ENCODE results near the gene RBM25.

RBM25 gene

DNA sequence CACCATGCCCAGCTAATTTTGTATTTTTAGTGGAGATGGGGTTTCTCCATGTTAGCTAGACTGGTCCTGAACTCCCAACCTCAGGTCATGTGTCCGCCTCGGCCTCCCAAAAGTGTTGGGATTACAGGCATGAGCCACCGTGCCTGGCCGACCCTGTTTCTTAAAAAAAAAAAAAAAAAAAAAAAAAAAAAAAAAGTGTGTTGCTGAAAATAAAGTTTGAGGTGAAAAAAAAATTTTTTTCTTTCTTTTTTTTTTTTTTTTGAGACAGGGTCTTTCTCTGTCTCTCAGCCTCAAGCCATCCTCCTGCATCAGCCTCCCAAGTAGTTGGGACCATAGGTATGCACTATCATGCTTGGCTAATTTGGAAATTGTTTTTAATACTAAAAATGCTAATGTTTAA lies 11.3 kb downstream of the RBM25 start:
- DNase-seq (ENCODE audit: low spot score) (no peak), ATAC-seq (ENCODE audit: low read depth) (no peak)
- Histone ChIP-seq H3K4me1 (ENCODE audit: insufficient read depth, poor library complexity, severe bottlenecking) (no peaks in the 10 kb centered on the region), H3K36me3 (ENCODE audit: low read depth) (peaks cover 87% of the 10 kb centered on the region), H3K9me3 (ENCODE audit: severe bottlenecking) (no peaks in the 10 kb centered on the region), H3K27ac (ENCODE audit: poor library complexity, severe bottlenecking) (no peak overlapping the region), H3K27me3 (ENCODE audit: insufficient read depth, poor library complexity, severe bottlenecking) (no peaks in the 10 kb centered on the region), H3K4me3 (ENCODE audit: severe bottlenecking) (no peak overlapping the region)
- TF ChIP-seq, protein P1, sequence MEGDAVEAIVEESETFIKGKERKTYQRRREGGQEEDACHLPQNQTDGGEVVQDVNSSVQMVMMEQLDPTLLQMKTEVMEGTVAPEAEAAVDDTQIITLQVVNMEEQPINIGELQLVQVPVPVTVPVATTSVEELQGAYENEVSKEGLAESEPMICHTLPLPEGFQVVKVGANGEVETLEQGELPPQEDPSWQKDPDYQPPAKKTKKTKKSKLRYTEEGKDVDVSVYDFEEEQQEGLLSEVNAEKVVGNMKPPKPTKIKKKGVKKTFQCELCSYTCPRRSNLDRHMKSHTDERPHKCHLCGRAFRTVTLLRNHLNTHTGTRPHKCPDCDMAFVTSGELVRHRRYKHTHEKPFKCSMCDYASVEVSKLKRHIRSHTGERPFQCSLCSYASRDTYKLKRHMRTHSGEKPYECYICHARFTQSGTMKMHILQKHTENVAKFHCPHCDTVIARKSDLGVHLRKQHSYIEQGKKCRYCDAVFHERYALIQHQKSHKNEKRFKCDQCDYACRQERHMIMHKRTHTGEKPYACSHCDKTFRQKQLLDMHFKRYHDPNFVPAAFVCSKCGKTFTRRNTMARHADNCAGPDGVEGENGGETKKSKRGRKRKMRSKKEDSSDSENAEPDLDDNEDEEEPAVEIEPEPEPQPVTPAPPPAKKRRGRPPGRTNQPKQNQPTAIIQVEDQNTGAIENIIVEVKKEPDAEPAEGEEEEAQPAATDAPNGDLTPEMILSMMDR (IDR thresholded peaks at IDR 0.05; ENCODE audit: poor library complexity, severe bottlenecking): no peak

GRCh38 chr14:73091044-73091443 lies 32.7 kb downstream of the RBM25 start:
- Histone ChIP-seq H3K27ac (ENCODE audit: poor library complexity, severe bottlenecking) (no peak overlapping the region), H3K4me1 (ENCODE audit: insufficient read depth, poor library complexity, severe bottlenecking) (no peaks in the 10 kb centered on the region), H3K4me3 (ENCODE audit: severe bottlenecking) (no peak overlapping the region), H3K9me3 (ENCODE audit: severe bottlenecking) (no peaks in the 10 kb centered on the region), H3K27me3 (ENCODE audit: insufficient read depth, poor library complexity, severe bottlenecking) (no peaks in the 10 kb centered on the region), H3K36me3 (ENCODE audit: low read depth) (peaks cover 94% of the 10 kb centered on the region)
- TF ChIP-seq, protein P1 (IDR thresholded peaks at IDR 0.05; ENCODE audit: poor library complexity, severe bottlenecking): no peak
- no peak for ATAC-seq (ENCODE audit: low read depth)
- no peak for DNase-seq (ENCODE audit: low spot score)

- no peak overlapping the region for H3K27ac ChIP-seq (ENCODE audit: poor library complexity, severe bottlenecking)
- H3K36me3 ChIP-seq (ENCODE audit: low read depth): peaks cover 92% of the 10 kb centered on the region
- H3K4me3 ChIP-seq (ENCODE audit: severe bottlenecking): no peak overlapping the region
- no peaks in the 10 kb centered on the region for H3K27me3 ChIP-seq (ENCODE audit: insufficient read depth, poor library complexity, severe bottlenecking)
- TF ChIP-seq, protein P1 (IDR thresholded peaks at IDR 0.05; ENCODE audit: poor library complexity, severe bottlenecking): no peak
- H3K4me1 ChIP-seq (ENCODE audit: insufficient read depth, poor library complexity, severe bottlenecking): no peaks in the 10 kb centered on the region
- ATAC-seq (ENCODE audit: low read depth): no peak
- DNase-seq (ENCODE audit: low spot score): no peak
- H3K9me3 ChIP-seq (ENCODE audit: severe bottlenecking): no peaks in the 10 kb centered on the region
These were observed 39.1 kb downstream of the RBM25 start for GRCh38 chr14:73097421-73097820.

DNA sequence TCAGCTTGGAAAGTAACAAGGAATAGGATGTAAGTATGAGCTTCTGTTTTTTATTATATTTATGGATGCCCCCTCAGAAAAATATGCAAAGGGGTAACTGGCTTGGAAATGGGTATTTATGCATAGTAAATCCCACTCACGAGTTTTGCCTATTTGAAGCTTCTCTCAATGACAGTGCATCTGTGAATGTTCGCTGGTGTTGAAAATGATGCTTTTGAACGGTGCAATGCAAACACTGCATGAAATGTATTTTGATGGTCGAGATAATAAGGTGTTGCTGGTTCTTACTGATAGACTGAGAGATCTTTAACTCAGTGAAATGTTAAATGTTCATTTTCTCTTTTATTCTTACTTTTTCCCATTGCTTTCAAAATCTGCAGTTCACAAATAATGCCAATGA lies 42.0 kb downstream of the RBM25 start:
- Histone ChIP-seq H3K27me3 (ENCODE audit: insufficient read depth, poor library complexity, severe bottlenecking) (no peaks in the 10 kb centered on the region), H3K36me3 (ENCODE audit: low read depth) (peaks cover 96% of the 10 kb centered on the region), H3K27ac (ENCODE audit: poor library complexity, severe bottlenecking) (no peak overlapping the region), H3K9me3 (ENCODE audit: severe bottlenecking) (no peaks in the 10 kb centered on the region), H3K4me3 (ENCODE audit: severe bottlenecking) (no peak overlapping the region), H3K4me1 (ENCODE audit: insufficient read depth, poor library complexity, severe bottlenecking) (no peaks in the 10 kb centered on the region)
- no peak for DNase-seq (ENCODE audit: low spot score)
- ATAC-seq (ENCODE audit: low read depth): no peak
- TF ChIP-seq, protein P1 (IDR thresholded peaks at IDR 0.05; ENCODE audit: poor library complexity, severe bottlenecking): no peak

- no peak overlapping the region for H3K4me3 ChIP-seq (ENCODE audit: severe bottlenecking)
- ATAC-seq (ENCODE audit: low read depth) (no peak), DNase-seq (ENCODE audit: low spot score) (no peak)
- H3K27me3 ChIP-seq (ENCODE audit: insufficient read depth, poor library complexity, severe bottlenecking): no peaks in the 10 kb centered on the region
- TF ChIP-seq, protein P1 (IDR thresholded peaks at IDR 0.05; ENCODE audit: poor library complexity, severe bottlenecking): no peak
- H3K4me1 ChIP-seq (ENCODE audit: insufficient read depth, poor library complexity, severe bottlenecking): no peaks in the 10 kb centered on the region
- H3K36me3 ChIP-seq (ENCODE audit: low read depth): peaks cover 100% of the 10 kb centered on the region
- H3K9me3 ChIP-seq (ENCODE audit: severe bottlenecking): no peaks in the 10 kb centered on the region
- no peak overlapping the region for H3K27ac ChIP-seq (ENCODE audit: poor library complexity, severe bottlenecking)
These were observed 44.6 kb downstream of the RBM25 start for GRCh38 chr14:73102806-73103497.
